Astrocyte (in vitro differentiated cells and primary cell): ENCODE results near the gene FIZ1. TPM values are rescaled to one million over a fixed set of nuclear protein-coding genes. Genes with fewer than 3 reads are reported as not detected.

Experiments
- DNase-seq: peaks from one replicate; pipeline ENCODE4 v3.0.0-alpha.2; 2010; ENCODE audit warnings: low read depth
- FAIRE-seq: peaks from 2 replicates; lab custom pipeline; 2011; peaks lifted over from hg19 to GRCh38; lab: Jason Lieb, UNC
- H2AFZ ChIP-seq: 2 replicates; pipeline ENCODE4 v1.6.0; 2012; ENCODE audit warnings: low read depth, low read length, inconsistent platforms
- H3K27ac ChIP-seq: 2 replicates; pipeline ENCODE4 v1.5.1; 2011; ENCODE audit warnings: low read depth, low read length, inconsistent platforms
- H3K27me3 ChIP-seq: 2 replicates; pipeline ENCODE4 v1.6.0; 2011; ENCODE audit warnings: low read length, inconsistent platforms; ENCODE audit not compliant: insufficient read depth
- H3K36me3 ChIP-seq: 2 replicates; pipeline ENCODE4 v1.5.1; 2011; ENCODE audit warnings: low read length, inconsistent platforms; ENCODE audit not compliant: insufficient read depth
- H3K4me1 ChIP-seq: 2 replicates; pipeline ENCODE4 v1.5.1; 2011; ENCODE audit warnings: low read length, inconsistent platforms; ENCODE audit not compliant: insufficient read depth
- H3K4me2 ChIP-seq: 2 replicates; pipeline ENCODE4 v1.6.0; 2012; ENCODE audit warnings: low read length, inconsistent platforms
- H3K4me3 ChIP-seq: 2 replicates; pipeline ENCODE4 v1.5.1; 2011; ENCODE audit warnings: low read depth, mild to moderate bottlenecking, low read length, inconsistent platforms; ENCODE audit not compliant: insufficient read depth
- H3K79me2 ChIP-seq: 2 replicates; pipeline ENCODE4 v1.6.0; 2012; ENCODE audit warnings: mild to moderate bottlenecking, low read length, inconsistent platforms; ENCODE audit not compliant: insufficient read depth
- H3K9ac ChIP-seq: 2 replicates; pipeline ENCODE4 v1.6.0; 2012; ENCODE audit warnings: mild to moderate bottlenecking, low read length, inconsistent platforms
- H3K9me3 ChIP-seq: 2 replicates; pipeline ENCODE4 v1.5.1; 2012; ENCODE audit warnings: low read depth, mild to moderate bottlenecking, low read length, inconsistent platforms; ENCODE audit not compliant: insufficient read depth
- H4K20me1 ChIP-seq: 2 replicates; pipeline ENCODE4 v1.6.0; 2012; ENCODE audit warnings: low read length, inconsistent platforms; ENCODE audit not compliant: insufficient read depth
- H3K27ac Mint-ChIP-seq: one replicate; pipeline ENCODE4 v1.8.0; 2021; ENCODE audit warnings: mild to moderate bottlenecking, mixed read lengths; ENCODE audit not compliant: unreplicated experiment
- H3K27me3 Mint-ChIP-seq: one replicate; pipeline ENCODE4 v1.8.0; 2021; ENCODE audit warnings: low read depth, mixed read lengths; ENCODE audit not compliant: unreplicated experiment
- H3K36me3 Mint-ChIP-seq: one replicate; pipeline ENCODE4 v1.8.0; 2021; ENCODE audit warnings: low read depth, mixed read lengths; ENCODE audit not compliant: unreplicated experiment
- H3K4me1 Mint-ChIP-seq: one replicate; pipeline ENCODE4 v1.8.0; 2021; ENCODE audit warnings: low read depth, mixed read lengths; ENCODE audit not compliant: unreplicated experiment
- H3K4me3 Mint-ChIP-seq: one replicate; pipeline ENCODE4 v1.8.0; 2021; ENCODE audit warnings: mild to moderate bottlenecking, moderate library complexity, mixed read lengths; ENCODE audit not compliant: unreplicated experiment
- H3K9me3 Mint-ChIP-seq: one replicate; pipeline ENCODE4 v1.8.0; 2021; ENCODE audit warnings: mild to moderate bottlenecking, mixed read lengths; ENCODE audit not compliant: unreplicated experiment
- EZH2 ChIP-seq: IDR thresholded peaks from 2 replicates; pipeline ENCODE4 v1.6.1; 2012; ENCODE audit warnings: mild to moderate bottlenecking, low read length, inconsistent platforms; ENCODE audit not compliant: insufficient read depth
- total RNA-seq: library from RNA; stranded (reverse); gene quantifications from 2 replicates; pipeline ENCODE4 v1.2.1, GENCODE V29; 2021
- TF ChIP-seq, protein P1 (sequence below): IDR thresholded peaks from 2 replicates; pipeline ENCODE4 v1.5.1; 2011; ENCODE audit warnings: low read depth, mild to moderate bottlenecking, inconsistent platforms, low read length, moderate library complexity; ENCODE audit not compliant: insufficient read depth

The FIZ1 gene
- total RNA-seq, 1 donor from 2014 or later: 14.5 TPM

DNA sequence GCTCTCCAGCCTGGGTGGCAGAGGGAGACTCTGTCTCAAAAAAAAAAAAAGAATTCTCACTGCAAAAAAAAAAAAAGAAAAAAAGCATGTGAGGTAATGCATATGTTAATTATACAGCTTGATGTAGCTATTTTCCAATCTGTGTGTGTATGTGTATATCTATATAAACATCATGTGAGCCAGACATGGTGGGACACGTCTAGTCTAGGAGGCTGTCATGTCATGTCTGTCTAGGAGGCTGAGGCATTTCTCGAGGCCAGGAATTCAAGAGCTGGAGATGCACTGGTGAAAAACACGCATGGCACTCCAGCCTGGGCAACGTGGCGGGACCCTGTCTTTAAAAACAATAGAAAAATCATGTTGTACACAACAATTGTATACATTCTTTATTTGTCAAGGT is 47.1 kb downstream of the FIZ1 start:
- Histone ChIP-seq H4K20me1 (no peaks in the 10 kb centered on the region), H3K4me1 (peaks cover 34% of the 10 kb centered on the region), H3K9ac (peak overlapping the region; percentile 18), H2AFZ (no peak overlapping the region), H3K27me3 (no peaks in the 10 kb centered on the region), H3K36me3 (no peaks in the 10 kb centered on the region), H3K4me3 (no peak overlapping the region), H3K4me2 (peak overlapping the region; percentile 62), H3K79me2 (no peaks in the 10 kb centered on the region), H3K27ac (peak overlapping the region; percentile 46), H3K9me3 (no peaks in the 10 kb centered on the region)
- Mint-ChIP-seq H3K36me3 (no peaks in the 10 kb centered on the region), H3K27ac (peak overlapping the region; percentile 96), H3K4me3 (no peak overlapping the region), H3K27me3 (no peaks in the 10 kb centered on the region), H3K9me3 (no peaks in the 10 kb centered on the region), H3K4me1 (peaks cover 30% of the 10 kb centered on the region)
- no peak for FAIRE-seq
- DNase-seq: no peak
- TF ChIP-seq, protein P1, sequence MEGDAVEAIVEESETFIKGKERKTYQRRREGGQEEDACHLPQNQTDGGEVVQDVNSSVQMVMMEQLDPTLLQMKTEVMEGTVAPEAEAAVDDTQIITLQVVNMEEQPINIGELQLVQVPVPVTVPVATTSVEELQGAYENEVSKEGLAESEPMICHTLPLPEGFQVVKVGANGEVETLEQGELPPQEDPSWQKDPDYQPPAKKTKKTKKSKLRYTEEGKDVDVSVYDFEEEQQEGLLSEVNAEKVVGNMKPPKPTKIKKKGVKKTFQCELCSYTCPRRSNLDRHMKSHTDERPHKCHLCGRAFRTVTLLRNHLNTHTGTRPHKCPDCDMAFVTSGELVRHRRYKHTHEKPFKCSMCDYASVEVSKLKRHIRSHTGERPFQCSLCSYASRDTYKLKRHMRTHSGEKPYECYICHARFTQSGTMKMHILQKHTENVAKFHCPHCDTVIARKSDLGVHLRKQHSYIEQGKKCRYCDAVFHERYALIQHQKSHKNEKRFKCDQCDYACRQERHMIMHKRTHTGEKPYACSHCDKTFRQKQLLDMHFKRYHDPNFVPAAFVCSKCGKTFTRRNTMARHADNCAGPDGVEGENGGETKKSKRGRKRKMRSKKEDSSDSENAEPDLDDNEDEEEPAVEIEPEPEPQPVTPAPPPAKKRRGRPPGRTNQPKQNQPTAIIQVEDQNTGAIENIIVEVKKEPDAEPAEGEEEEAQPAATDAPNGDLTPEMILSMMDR: no peak
- TF ChIP-seq EZH2: no peak

DNA sequence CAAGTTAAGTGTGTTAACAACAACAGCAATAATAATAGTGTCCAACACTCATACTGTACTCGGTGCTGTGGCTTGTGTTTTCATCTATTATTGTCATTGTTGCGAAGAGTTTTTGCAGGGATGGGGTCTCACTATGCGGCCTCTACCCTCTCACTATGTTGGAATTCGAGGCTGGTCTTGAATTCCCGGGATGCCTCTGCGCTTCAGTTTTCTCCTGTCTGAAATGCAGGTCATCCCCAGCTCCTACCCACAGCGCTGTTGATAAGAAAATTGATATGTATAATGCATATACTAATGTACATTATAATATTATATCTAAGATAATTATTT is 49.0 kb downstream of the FIZ1 start:
- Histone ChIP-seq H3K4me2 (peak overlapping the region; percentile 83), H3K9ac (peak overlapping the region; percentile 86), H3K4me3 (peak overlapping the region; percentile 40), H3K27me3 (no peaks in the 10 kb centered on the region), H3K9me3 (no peaks in the 10 kb centered on the region), H3K79me2 (no peaks in the 10 kb centered on the region), H2AFZ (peak overlapping the region; percentile 65), H3K4me1 (peaks cover 41% of the 10 kb centered on the region), H4K20me1 (no peaks in the 10 kb centered on the region), H3K36me3 (no peaks in the 10 kb centered on the region), H3K27ac (peak overlapping the region; percentile 99)
- Mint-ChIP-seq H3K4me3 (peak overlapping the region; percentile 58), H3K9me3 (no peaks in the 10 kb centered on the region), H3K27ac (peak overlapping the region; percentile 95), H3K36me3 (peaks cover 2% of the 10 kb centered on the region), H3K4me1 (peaks cover 35% of the 10 kb centered on the region), H3K27me3 (no peaks in the 10 kb centered on the region)
- no peak for FAIRE-seq
- DNase-seq: peak; percentile 49
- TF ChIP-seq, protein P1: no peak
- TF ChIP-seq EZH2: no peak

DNA sequence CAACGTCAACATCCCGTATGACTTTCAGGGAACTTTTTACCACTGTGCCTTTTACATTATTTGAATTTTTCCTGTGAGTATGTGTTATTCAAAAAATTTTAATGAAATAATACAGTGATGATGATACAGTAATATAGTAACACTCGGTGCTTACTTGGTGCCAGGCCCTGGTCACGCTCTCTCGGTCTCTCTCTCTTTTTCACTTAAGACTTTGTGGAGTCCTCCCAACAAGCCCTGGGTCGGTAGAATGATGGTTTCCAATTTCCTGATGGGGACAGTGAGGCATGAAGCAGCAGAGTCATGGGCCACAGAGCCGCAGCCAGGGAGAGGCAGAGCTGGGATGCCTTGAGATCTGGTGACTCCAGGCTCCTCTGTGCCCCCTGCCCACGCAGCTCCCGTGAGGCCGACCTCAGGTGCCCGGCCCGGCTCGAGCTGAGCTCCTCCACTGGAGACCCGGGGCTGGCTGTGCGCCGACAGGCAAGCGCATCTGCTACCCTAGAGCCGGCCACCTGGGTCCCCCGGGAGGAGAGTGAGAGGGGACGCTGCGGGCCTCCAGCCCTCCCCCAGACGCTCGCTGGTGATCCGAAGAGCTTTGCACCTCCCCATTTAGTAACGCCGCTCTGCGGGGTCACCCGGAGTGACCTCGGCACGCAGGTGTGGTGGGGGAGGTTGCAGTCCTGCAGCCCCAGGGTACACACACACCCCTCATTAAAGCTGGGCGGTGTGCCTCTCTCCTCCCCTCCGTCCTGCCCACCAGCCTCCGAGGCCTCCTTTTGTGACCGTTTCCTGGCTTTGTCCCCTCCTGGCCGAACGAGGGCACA is 49.6 kb downstream of the FIZ1 start:
- H3K4me2 ChIP-seq: peak overlapping the region; percentile 83
- no peaks in the 10 kb centered on the region for H3K27me3 ChIP-seq
- Mint-ChIP-seq H3K27me3 (no peaks in the 10 kb centered on the region), H3K36me3 (peaks cover 2% of the 10 kb centered on the region), H3K9me3 (no peaks in the 10 kb centered on the region), H3K4me1 (peaks cover 38% of the 10 kb centered on the region), H3K4me3 (peak overlapping the region; percentile 58), H3K27ac (peak overlapping the region; percentile 95)
- FAIRE-seq (no peak), DNase-seq (peak; percentile 93)
- peak overlapping the region; percentile 86 for H3K9ac ChIP-seq
- peaks cover 41% of the 10 kb centered on the region for H3K4me1 ChIP-seq
- no peaks in the 10 kb centered on the region for H3K9me3 ChIP-seq
- TF ChIP-seq, protein P1: no peak
- TF ChIP-seq EZH2: no peak
- H4K20me1 ChIP-seq: no peaks in the 10 kb centered on the region
- no peaks in the 10 kb centered on the region for H3K79me2 ChIP-seq
- no peaks in the 10 kb centered on the region for H3K36me3 ChIP-seq
- H2AFZ ChIP-seq: peak overlapping the region; percentile 65
- H3K4me3 ChIP-seq: peak overlapping the region; percentile 40
- peak overlapping the region; percentile 99 for H3K27ac ChIP-seq
